LoVo (cell line): ENCODE data around the gene RBM19.

ENCODE experiments used
- DNase-seq: peaks from one replicate; pipeline ENCODE4 v3.0.0-alpha.2; 2016; ENCODE audit warnings: low spot score

RBM19 gene

DNA sequence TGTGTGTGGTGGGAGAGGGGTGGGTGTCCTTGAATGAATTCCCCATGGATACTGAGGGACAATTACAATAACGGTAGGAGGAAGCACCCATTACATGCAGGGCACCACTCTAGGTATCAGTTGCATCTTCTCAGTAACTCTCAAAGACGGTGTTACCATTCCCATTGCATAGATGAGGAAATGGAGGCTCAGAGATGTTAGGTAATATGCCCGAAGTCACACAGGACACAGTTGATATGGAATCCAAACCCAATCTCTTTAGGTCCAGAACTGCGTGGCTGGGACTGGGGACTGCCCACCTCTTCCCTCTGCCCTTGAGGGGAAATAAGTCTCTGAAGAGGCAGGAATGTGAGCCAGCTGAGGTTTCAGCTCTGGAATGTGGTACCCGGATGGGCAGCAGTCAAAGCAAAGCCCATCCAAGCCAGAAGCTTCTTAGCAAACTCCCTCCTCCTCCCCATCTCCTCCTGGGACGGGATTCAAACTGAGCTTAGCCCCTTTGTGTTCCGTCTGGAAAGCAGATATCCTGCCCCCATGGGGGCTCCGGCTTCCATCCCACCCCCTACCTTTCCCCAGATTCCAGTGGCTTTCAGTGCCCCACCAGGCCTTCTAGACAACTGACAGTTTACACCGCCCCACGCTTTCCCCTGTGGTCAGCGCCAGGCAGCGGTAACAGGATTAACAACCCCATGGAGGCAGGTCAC, 187.5 kb downstream of the RBM19 start:
- DNase-seq, result no peak

DNA sequence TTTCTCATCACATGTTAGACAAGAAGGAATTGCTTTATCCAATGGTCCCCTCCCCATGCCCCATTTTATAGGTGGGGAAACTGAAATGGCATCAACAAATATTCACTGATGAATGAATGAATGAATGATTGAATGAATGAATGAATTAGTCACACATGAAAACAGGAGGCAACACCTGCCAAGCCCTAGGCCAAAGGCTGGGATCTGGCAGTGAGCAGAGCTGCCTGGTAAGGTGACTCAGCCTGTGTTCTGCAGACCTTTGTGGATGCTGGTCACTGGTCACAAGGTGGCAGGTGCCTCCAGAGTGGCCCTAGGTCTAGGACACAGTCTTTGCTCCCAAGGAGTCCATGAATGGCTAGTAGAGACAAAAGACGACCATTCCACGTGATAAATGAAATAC, 188.4 kb downstream of the RBM19 start:
- no peak for DNase-seq

DNA sequence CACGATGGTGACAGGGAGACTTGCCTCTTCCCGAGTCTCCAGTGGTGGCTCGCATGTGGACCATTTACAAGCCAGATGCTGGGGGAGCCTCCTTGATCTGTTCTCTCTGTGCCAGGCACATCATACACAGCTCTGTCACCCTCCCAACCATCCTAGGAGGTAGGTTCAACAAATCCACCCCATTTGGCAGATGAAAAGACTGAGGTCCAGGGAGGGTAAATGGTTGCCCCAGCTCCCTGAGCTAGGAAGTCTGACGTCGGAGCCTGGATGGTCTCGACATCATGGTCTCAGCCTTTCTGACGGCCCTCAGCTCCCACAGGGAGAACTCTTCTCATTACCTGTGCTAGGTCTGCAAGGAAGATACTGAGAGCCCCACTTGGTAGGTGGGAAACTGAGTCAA, 189.6 kb downstream of the RBM19 start:
- DNase-seq, result no peak

DNA sequence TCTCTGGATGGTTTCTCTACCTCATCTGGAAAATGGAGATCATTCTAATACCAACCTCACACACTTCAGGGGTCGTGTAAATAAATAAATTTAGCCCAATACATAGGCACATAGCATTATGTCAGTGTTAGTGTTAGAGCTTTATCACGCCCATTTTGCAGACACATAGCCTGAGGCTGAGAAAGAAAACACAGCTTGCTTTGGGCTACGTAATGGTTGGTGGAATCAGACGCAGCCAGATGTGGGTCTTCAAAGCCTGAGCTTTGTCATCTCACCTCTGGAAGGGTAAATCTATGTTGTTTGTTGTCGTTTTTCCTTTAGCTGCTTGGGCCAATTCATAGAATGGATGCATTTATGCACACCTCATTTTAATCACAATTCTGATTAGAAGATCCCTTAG, 191.6 kb downstream of the RBM19 start:
- no peak for DNase-seq

DNA sequence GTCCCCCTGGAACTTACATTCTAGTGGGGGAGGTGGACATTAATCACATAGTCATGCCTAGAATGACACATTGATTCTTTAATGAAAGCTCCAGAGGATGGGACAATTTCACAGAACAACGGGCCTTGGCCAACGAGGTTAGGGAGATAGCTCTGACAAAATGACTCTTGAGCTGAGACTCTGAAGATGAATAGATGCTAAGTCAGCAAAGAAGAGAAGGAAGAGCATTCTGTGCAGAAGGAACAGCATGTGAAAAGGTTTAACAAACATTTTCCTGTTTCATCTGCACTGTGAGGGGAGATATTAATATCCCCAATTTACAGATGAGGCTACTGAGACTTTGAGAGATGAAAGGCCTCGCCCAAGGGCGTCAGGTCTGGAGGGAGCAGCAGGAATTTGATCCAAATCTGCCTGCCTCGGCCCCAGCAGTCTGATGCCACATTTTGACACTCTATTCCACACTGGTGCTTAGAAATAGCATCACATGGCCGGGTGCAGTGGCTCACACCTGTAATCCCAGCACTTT, 193.6 kb downstream of the RBM19 start:
- no peak for DNase-seq

DNA sequence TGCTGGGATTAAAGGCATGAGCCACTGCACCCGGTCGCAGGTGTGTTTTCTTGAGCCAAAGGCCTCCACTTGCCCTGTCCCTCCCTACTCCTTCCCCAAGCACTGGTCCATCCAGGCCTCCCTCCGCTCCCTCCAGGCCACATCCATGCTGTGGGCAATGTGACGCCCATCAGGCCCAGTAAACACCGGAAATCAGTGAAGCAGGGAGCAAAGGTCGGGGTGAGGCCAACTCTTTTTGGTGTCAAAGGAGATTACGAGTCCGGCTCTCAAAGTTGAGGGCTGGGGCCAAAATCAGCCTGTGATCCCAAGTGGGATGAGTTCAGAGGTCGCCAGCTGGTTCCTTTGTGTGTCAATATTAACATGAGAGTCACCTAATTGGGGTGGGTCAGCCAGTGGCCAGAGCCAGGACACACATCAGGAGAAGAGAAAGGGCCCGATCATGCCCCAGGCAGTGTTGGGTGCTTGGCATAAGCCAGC, 195.7 kb downstream of the RBM19 start:
- no peak for DNase-seq

DNA sequence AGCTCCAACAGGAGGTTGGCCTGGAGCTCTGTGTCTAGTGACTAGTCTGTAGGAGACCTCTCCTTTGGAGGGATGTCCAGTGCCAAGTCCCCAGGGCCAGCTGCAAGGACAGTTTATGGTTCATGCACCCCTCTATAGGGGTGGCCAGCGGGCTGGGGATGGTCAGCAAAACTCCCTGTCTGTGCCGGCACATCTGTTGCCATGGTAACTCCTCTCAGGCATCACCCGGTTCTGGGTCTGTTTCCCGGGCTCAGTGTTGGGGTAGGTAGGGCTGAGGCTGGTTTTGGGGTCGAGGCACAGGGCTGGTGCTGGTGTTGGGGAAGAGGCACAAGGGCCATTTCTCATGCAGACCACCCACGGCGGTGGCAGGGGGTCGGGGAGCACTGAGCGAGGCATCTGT, 196.8 kb downstream of the RBM19 start:
- DNase-seq, result no peak

DNA sequence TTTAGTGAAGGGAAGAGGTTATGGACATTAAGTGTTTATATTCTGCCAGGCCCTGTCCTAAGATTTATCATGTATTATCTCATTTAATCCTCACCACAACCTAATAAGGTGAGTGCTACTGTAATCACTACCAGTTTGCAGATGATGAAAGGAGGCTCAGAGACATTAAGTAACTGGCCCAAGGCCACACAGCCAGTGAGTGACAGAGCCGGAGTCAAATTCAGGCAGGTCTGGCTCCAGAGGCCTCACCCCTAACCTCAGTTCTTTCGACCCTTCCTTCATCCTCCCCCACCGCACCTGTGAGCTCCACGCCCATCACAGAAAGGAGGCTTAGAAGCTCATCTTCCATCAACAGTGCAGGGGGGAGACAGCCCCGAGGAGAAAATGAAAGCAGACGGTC, 197.3 kb downstream of the RBM19 start:
- no peak for DNase-seq

DNA sequence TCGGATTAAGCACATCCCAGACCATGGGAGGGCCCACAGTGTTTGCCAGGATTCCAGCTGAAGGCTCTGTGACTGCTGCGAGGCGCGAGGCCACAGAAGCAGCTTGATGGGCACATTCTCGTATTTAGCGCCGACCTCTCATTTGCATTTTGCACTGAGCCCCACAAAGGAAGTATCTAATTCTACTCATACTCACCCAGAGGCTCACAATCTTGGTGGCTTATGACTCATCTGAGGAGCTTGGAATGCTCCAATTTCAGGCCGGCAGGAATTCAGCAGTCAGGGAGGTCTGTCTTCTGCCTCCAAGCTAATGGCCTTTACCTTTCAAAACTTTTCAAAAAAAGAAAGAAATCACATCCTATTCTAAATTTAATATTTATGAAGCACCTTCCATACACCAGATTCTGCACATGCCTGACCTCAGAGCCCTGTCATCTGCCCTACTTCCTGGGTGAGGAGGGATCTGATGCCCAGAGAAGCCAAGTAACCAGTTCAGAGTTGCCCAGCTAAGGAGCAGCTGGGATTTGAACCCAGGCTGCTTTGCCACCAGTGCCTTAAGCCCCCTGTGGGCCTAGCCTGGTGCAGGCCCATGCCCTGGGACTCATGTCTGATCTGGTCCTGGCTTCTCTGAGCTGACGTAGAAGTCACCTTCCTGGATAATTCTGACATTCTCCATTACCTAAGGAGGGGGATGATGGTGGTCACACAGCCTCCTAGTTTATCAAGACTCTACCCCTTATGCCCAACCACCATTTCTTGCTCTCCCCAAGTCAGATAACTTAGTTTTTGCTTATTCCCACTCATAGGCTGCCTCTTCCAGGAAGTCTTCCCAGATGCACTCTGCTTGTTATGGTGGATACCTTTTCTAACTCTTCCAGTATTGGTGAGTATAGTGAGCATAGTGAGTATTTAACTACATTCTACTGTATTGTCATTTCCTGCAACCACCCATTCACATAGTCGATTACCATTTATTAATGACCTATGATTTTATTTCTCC, 198.9 kb downstream of the RBM19 start:
- no peak for DNase-seq
